ENCODE results near the gene FAM83D.

GRCh38 chr20:38962928-38963401 is 36.7 kb downstream of the FAM83D start:
- TF ChIP-seq, protein P1, sequence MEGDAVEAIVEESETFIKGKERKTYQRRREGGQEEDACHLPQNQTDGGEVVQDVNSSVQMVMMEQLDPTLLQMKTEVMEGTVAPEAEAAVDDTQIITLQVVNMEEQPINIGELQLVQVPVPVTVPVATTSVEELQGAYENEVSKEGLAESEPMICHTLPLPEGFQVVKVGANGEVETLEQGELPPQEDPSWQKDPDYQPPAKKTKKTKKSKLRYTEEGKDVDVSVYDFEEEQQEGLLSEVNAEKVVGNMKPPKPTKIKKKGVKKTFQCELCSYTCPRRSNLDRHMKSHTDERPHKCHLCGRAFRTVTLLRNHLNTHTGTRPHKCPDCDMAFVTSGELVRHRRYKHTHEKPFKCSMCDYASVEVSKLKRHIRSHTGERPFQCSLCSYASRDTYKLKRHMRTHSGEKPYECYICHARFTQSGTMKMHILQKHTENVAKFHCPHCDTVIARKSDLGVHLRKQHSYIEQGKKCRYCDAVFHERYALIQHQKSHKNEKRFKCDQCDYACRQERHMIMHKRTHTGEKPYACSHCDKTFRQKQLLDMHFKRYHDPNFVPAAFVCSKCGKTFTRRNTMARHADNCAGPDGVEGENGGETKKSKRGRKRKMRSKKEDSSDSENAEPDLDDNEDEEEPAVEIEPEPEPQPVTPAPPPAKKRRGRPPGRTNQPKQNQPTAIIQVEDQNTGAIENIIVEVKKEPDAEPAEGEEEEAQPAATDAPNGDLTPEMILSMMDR (IDR thresholded peaks at IDR 0.05), result peak in 1 of 4 experiments; percentile 8
- no peak for TF ChIP-seq POLR2A (IDR thresholded peaks at IDR 0.05)
- TF ChIP-seq EP300 (IDR thresholded peaks at IDR 0.05), result no peak
- no peak for TF ChIP-seq POLR2AphosphoS5 (IDR thresholded peaks at IDR 0.05)

All from sigmoid colon (tissue), 4 donors.